H4 (cell line): ENCODE data around the gene SH3BP4. TPM values are rescaled to one million over a fixed set of nuclear protein-coding genes. Genes with fewer than 3 reads are reported as not detected.
A peak's percentile ranks its signal among the peaks of the same experiment; 100 is the strongest.

Experiments used
- DNase-seq: peaks from one replicate; pipeline ENCODE4 v3.0.0-alpha.2; 2015; ENCODE audit warnings: low spot score
- total RNA-seq: library from RNA; depleted of rRNA; stranded (reverse); fragments of >200 nt; shearing (Covaris generic); gene quantifications from 2 replicates; pipeline ENCODE4 v1.2.3, GENCODE V29; 2014

The SH3BP4 gene
- total RNA-seq, 1 experiment from 2014 or later = 78.6 TPM

- no peak for DNase-seq
These were observed 82.7 kb downstream of the SH3BP4 start for GRCh38 chr2:235034265-235035118.

GRCh38 chr2:235037604-235038166 lies 85.9 kb downstream of the SH3BP4 start:
- no peak for DNase-seq

GRCh38 chr2:235041221-235041917 lies 89.6 kb downstream of the SH3BP4 start:
- no peak for DNase-seq

GRCh38 chr2:235041918-235042575 lies 90.2 kb downstream of the SH3BP4 start:
- no peak for DNase-seq

- no peak for DNase-seq
These were observed 91.0 kb downstream of the SH3BP4 start for GRCh38 chr2:235042576-235043515.

GRCh38 chr2:235043762-235044500 lies 92.1 kb downstream of the SH3BP4 start:
- DNase-seq = no peak

- no peak for DNase-seq
These were observed 92.9 kb downstream of the SH3BP4 start for GRCh38 chr2:235044501-235045271.

- DNase-seq = no peak
These were observed 93.6 kb downstream of the SH3BP4 start for GRCh38 chr2:235045336-235045972.

- DNase-seq = no peak
These were observed 94.1 kb downstream of the SH3BP4 start for GRCh38 chr2:235045973-235046343.

GRCh38 chr2:235046589-235046988 lies 94.8 kb downstream of the SH3BP4 start:
- DNase-seq = no peak

GRCh38 chr2:235047171-235048160 lies 95.6 kb downstream of the SH3BP4 start:
- no peak for DNase-seq

GRCh38 chr2:235048549-235048948 lies 96.7 kb downstream of the SH3BP4 start:
- DNase-seq = no peak

GRCh38 chr2:235049069-235049468 lies 97.3 kb downstream of the SH3BP4 start:
- DNase-seq = no peak

- DNase-seq = no peak
These were observed 97.9 kb downstream of the SH3BP4 start for GRCh38 chr2:235049719-235050118.

GRCh38 chr2:235050980-235051351 lies 99.1 kb downstream of the SH3BP4 start:
- DNase-seq = peak; percentile 99

- DNase-seq = peak; percentile 61
These were observed 99.8 kb downstream of the SH3BP4 start for GRCh38 chr2:235051436-235052260.
